Umbilical cord (tissue), 2 donors: ENCODE results near the gene KIF1B. TPM values are rescaled to one million over a fixed set of nuclear protein-coding genes. Genes with fewer than 3 reads are reported as not detected.

Source experiments
- DNase-seq: peaks from one replicate; pipeline ENCODE4 v3.0.0-alpha.2; 2015; ENCODE audit warnings: low spot score
- total RNA-seq: library from RNA; depleted of rRNA; stranded (reverse); fragments of >200 nt; gene quantifications from one replicate; pipeline ENCODE4 v1.2.3, GENCODE V29; 2014; ENCODE audit warnings: low replicate concordance; ENCODE audit not compliant: insufficient read depth

The KIF1B gene, protein sequence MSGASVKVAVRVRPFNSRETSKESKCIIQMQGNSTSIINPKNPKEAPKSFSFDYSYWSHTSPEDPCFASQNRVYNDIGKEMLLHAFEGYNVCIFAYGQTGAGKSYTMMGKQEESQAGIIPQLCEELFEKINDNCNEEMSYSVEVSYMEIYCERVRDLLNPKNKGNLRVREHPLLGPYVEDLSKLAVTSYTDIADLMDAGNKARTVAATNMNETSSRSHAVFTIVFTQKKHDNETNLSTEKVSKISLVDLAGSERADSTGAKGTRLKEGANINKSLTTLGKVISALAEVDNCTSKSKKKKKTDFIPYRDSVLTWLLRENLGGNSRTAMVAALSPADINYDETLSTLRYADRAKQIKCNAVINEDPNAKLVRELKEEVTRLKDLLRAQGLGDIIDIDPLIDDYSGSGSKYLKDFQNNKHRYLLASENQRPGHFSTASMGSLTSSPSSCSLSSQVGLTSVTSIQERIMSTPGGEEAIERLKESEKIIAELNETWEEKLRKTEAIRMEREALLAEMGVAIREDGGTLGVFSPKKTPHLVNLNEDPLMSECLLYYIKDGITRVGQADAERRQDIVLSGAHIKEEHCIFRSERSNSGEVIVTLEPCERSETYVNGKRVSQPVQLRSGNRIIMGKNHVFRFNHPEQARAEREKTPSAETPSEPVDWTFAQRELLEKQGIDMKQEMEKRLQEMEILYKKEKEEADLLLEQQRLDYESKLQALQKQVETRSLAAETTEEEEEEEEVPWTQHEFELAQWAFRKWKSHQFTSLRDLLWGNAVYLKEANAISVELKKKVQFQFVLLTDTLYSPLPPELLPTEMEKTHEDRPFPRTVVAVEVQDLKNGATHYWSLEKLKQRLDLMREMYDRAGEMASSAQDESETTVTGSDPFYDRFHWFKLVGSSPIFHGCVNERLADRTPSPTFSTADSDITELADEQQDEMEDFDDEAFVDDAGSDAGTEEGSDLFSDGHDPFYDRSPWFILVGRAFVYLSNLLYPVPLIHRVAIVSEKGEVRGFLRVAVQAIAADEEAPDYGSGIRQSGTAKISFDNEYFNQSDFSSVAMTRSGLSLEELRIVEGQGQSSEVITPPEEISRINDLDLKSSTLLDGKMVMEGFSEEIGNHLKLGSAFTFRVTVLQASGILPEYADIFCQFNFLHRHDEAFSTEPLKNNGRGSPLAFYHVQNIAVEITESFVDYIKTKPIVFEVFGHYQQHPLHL (N-terminal part only)
- total RNA-seq: 40.4 TPM

DNA sequence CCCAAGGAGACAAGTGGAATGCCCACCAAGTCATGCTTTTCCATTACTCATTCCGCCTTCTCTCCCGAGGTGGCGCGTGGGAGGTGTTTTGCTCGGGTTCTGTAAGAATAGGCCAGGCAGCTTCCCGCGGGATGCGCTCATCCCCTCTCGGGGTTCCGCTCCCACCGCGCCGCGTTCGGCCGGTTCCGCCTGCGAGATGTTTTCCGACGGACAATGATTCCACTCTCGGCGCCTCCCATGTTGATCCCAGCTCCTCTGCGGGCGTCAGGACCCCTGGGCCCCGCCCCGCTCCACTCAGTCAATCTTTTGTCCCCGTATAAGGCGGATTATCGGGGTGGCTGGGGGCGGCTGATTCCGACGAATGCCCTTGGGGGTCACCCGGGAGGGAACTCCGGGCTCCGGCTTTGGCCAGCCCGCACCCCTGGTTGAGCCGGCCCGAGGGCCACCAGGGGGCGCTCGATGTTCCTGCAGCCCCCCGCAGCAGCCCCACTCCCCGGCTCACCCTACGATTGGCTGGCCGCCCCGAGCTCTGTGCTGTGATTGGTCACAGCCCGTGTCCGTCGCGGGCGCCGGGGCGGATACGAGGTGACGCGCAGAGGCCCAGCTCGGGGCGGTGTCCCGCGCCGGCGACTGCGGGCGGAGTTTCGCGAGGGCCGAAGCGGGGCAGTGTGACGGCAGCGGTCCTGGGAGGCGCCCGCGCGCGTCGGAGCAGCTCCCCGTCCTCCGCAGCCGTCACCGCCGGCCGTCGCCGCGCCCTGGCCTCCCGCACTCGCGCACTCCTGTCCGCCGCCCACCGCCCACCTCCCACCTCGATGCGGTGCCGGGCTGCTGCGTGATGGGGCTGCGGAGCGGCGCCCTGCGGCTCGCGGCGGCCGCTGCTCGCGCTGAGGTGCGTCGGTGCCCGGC, at the start of gene KIF1B:
Gene KIF1B (plus strand): TSS at position 666 of the 906 bp plus-strand sequence. CDS start 21,759 bp downstream, outside the sequence.
- peak; percentile 99 for DNase-seq

DNA sequence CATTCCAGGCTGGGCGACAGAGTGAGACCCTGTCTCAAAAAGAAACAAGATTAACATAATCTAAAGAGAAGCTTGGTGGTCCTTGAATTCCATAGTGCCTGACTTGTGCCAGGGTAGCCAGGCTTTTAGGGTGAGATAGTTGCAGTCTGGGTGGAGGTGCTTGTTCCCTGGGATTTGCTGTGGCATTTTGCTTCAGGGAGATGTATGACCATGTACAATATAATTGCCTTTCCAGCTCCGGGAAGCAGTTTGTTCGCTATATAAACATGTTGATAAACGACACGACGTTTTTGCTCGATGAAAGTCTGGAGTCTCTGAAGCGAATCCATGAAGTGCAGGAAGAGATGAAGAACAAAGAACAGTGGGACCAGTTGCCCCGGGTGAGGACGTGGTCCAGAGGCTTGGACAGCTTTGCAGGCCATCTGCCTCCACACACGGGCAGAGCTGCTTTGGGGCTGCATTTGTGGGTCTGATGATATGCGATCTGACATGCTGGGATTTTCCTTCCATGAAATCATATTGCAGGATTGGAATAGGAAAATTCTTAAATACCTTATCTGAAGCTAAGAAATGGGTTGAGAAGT, 49.4 kb upstream of the KIF1B start:
- no peak for DNase-seq

DNA sequence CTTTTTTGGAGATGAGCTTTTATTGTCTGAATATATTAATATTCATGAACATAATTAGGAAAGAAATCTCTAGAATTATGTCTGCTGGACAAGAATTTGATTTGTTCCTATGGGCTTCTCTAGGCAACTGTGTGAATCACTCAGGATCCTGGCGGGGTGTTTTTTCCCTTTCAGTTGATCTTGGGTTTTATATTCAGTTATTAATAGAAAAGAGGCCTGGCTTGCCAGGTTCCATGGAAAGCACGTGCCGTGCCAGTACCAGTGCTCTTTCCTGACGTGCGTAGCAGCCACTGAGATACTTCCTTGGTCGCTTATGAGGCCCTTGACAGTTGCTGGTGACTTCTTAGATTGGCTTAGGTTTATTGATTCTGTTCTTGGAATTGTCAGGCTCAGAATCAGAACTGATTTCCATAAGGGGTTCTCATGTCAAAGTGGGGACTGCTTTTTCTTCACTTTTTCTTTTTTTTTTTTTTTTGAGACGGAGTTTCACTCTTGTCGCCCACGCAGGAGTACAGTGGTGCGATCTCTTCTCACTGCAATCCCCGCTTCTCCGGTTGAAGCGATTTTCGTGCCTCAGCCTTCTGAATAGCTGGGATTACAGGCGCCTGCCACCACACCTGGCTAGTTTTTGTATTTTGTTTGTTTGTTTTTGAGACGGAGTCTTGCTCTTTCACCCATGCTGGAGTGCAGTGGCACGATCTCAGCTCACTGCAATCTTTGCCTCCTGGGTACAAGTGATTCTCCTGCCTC, 48.7 kb upstream of the KIF1B start:
- peak; percentile 53 for DNase-seq

DNA sequence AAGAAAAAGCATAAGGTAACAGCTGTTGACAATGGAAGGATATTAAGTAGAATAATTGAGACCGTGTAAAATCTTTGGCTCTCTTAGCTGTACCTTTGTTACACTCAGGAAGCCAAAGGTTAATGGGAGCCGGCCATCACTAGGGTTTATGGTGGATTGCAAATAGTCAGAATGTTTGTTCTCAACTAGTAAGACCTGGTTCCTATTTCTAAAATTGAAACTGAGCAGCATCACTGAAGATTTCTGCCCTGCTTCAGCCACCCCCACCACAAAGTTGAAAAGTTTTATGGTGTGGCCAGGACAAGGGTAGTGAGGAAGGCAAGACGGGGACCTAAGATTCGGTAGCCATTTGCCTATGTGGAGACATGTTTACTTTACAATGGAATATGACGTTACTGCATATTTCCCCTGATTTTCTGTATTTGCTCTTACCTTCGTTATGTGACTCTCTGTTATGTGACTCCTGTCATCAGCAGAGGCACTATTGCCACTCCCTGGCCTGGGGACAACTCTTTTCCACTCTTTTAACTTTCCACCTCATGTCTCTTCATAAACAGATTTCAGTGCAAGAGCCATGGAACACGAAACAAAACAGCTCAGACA, 41.4 kb upstream of the KIF1B start:
- DNase-seq: no peak

DNA sequence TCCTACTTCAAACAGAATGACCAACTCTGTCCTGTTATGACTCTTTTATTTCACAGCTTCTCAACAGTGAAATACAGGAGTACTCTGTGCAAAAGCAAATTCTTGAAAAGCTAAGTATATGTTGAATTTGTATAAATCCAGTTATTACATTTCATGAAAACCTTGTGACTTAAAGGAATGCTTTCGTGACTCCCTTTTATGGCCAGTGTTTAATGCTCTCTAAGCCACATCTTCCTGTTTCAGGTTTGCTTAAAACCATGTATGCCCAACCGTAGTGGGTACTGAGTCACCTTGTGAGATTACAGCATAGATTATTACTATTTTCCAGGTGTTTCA, 40.2 kb upstream of the KIF1B start:
- peak; percentile 50 for DNase-seq

DNA sequence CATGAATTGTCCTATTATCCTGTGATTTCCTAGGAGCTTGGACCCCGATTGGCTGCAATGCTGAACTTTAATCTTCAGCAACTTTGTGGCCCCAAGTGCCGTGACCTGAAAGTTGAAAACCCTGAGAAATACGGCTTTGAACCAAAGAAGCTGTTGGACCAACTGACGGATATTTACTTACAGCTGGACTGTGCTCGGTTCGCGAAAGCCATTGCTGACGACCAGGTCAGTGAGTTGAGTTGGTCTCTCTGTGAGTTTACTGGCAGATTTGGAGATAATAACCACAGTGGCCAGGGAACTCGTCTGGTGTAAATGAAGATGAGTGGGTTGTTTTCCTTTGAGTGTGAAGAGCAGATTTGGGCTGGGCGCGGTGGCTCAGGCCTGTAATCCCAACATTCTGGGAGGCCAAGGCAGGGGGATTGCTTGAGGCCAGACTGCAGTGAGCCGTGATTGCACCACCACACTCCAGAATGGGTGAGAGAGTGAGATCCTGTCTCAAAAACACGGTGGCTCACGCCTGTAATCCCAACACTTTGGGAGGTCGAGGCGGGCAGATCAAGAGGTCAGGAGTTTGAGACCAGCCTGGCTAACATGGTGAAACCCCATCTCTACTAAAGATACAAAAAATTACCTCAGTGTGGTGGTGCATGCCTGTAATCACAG, 39.1 kb upstream of the KIF1B start:
- no peak for DNase-seq

DNA sequence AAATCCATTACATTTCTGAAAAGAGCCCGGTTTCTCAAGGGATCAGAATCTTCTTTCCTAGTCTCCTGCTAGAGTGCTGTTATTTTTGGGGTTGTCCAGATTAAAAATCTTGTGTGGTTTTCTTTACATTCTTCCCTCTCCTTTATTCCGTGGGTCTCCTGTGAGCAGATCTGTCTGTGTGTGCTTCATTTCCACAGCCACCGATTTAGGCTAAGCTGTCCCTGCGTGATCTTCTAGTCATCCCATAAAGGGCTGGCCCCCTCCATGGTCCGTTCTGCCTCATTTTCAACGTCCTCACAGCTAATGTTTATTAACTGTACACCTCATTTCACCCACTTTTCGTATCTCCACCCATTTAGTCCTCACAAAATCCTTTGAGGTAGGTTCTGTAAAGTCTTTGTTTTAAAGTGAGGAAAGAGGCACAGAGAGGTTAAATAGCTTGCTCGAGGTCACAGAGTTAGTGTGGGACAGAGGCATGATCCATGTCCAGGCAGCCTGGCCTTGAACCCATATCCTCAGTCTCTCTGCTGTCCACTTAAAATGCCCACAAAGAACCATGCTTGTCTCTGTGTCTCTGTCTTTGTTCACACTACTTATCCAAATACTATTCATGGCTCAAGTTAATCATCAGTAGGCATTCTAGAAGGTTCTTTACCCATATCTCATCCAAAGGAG, 38.2 kb upstream of the KIF1B start:
- no peak for DNase-seq

DNA sequence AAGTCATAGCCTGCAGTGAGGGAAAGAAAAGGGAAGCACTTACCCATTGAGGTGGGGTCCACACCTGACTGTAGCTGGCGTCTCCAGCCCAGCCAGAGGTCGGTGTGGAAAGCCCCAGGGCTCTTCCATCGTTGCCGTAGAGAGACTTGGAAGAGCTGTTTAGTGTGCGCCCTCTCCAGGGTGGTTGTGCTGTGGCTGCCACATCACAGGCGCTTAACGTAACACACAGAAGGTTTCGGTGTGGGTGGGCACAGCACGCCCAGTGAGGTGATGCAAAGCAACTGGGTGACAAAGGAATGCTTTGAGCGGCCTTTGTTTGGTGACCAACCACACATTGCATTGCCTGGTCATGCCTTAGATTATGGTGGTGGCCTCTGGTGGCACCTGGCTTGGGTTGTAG, 36.8 kb upstream of the KIF1B start:
- no peak for DNase-seq

DNA sequence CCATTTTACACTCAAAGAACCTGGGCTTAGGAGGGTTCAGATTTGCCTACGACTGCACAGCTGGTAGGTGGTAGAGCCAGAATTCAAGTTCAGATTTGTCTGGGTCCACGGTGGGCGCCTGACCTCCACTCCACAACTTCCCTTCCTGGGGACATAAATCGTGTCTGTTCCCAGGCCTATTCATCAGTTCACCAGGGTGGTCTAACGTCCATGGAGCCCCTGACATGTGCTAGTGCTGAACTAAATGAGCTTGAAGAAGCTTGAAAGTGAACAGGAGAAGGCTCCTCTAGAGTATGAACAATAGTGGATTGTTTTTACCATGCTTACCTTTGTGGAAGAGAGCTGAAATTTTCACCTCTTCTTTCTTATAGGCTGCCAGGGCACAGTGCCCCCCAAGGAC, 32.5 kb upstream of the KIF1B start:
- no peak for DNase-seq

DNA sequence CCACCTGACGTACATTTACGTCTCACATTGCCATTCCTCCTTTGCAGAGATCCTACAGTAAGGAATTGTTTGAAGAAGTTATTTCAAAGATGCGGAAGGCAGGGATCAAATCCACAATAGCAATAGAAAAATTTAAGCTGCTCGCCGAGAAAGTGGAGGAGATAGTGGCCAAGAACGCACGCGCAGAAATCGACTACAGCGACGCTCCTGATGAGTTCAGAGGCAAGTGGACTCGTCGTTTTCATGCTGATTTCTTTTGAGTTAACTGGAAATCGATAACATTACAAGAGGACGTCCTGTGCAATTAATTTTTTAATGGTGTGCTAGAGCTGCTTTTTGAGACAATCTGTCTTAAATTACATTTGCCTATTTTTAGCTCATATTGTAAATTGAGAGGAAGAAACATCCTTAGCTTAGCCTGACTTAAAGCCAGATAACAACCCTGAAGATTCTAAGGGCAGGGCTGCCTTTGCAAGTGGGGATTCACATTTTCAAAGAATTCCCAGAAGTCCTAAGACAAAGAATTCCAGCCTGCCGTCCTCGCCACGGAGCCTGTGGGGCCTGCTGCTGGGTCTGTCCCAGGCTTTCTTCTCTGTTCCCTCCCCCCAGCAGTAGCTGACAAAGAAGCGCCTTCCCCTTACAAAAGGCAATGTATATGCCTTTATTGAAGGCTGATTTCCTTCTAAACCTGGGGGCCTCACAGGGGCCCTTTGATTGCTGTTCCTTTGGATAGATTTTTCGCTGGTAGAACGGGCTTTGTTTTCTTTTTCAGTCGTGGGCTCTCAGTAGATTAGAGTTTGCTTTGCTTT, 31.6 kb upstream of the KIF1B start:
- peak; percentile 46 for DNase-seq

DNA sequence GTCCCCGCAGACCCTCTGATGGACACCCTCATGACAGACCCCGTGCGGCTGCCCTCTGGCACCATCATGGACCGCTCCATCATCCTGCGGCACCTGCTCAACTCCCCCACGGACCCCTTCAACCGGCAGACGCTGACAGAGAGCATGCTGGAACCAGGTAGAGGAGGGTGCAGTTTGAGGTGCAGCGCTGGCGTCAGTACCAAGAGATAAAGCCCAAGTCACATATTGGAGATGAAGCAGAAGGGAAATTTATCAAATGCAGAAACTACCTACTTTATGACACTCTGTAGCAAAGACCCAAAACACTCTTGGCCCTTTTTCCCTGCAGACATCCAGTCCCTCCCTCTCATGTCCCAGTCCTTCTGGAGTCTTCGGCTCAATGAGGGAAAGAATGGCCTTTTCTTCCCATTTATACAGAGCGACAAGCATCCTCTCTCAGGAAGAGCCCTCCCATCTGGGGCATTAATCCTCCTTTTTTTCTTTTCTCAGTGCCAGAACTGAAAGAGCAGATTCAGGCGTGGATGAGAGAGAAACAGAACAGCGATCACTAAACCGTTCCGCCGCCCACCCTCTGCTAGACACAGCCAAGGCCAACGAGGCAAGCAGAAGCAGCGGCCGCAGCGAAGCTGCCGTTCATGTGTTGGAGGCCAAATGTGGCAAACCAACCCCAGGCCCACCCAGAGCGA, 30.8 kb upstream of the KIF1B start:
- DNase-seq: no peak

DNA sequence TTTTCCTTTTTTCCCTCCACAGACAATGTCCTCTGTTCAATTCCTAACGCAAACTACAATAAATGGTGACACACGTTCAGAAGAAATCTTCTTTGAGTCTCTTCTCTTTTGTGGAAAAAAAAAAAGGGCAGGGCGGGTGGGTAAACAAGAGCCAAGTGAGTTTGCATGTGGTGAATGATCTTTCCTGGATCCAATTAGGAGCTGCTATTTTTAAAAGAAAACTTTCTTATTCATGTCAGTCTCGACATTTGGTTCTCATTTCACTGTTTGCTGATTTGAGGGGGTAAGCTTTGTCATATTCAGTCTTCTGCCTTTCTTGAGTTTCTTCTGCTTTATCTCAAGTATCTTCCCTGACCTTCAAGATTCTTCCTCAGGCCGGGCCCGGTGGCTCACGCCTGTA, 29.2 kb upstream of the KIF1B start:
- DNase-seq: no peak

DNA sequence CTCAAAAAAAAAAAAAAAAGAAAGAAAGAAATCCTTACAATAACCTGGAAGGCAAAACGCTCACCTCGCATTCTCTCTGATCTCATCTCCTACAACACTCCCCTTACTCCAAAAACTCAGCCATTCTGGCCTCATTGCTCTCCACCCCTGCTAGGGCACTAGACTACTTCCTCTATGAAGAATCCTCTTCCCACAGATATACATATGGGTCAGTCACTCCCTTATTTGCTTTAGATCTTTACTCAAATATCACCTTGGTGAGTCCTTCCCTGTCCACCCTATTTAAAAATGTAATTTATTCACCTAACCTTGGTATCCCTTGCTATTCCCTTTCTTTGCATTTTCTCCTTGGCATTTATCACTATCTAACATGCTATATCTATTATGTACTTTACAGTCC, 24.6 kb upstream of the KIF1B start:
- DNase-seq: no peak

DNA sequence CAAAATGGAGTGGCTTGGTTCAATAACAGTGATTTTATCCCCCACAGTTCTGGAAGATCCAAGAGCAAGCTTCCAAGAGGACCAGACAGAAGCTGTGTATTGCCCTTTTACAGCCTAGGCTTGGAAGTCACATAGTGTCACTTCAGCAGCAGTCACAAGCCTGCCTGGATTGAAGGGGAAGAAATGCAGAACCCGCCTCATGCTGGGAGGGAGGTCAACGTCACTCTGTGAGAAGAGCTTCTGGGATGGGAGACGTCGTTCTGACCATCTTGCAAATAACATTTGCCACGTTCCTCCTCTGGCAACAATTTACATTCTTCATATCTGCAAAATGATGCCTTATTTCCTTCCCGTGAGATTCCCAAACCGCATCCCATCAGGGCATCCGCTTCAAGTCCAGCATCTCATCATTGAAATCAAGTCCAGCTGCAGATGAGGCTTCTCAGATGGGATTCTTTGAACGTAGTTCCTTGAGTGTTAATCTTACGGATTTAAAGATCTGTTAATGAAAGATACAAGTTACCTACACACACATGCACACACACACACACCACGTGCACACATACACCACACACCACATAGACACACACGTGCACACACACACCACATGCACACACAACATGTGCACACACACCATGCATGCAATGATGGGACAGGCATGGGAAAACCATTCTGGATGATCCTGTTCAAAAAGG, 23.9 kb upstream of the KIF1B start:
- no peak for DNase-seq

DNA sequence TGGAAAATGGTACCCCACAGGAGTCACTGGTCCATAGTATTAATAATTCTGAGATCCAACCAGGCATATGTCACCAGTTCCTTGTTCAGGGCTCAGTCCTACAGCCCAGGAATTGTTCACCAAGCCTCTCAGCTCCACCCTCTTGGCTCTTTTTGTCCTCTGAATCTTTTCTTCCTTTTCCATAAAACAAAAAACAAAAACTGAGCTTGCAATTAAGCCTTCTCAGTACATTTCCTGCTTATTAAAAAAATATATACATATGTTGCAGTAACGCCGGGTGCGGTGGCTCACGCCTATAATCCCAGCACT, 23.4 kb upstream of the KIF1B start:
- no peak for DNase-seq

DNA sequence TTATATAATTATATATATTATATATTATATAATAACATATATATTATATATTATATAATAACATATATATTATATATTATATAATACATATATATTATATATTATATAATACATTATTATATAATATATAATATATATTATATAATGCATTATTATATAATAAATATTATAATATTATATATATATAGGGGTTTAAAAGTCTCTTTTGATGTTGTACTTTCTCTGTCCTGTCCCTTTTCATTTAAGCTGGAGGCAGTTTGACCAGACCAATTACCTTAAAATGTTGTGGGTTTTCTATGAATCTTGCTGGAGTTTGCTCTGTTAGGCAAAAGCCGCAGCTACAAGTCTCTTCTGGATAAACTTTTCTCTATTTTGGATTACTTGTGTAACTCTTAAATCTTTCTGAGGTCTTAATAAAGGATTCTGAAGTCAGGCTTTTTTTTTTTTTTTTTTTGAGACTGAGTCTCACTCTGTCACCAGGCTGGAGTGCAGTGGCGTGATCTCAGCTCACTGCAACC, 22.2 kb upstream of the KIF1B start:
- DNase-seq: no peak
